HCT116 (cell line): ENCODE data around the gene FAM114A1. TPM values are rescaled to one million over a fixed set of nuclear protein-coding genes. Genes with fewer than 3 reads are reported as not detected.

Experiments
- ATAC-seq: fragments of 200-7000 bp; cut with Tn5 transposase; 2 replicates; pipeline ENCODE4 v1.9.1; 2020; ENCODE audit warnings: mild to moderate bottlenecking, moderate library complexity
- BruUV-seq: library from RNA; stranded (reverse); fragments of 400-500 nt; replicated peaks from 2 replicates; lab custom pipeline; 2021; lab: Mats Ljungman, UMichigan
- CTCF ChIA-PET: fragments of 300-600 bp; sonication (Branson Sonifier 250); formaldehyde crosslinking; loops from one replicate; lab custom pipeline; 2021; ENCODE audit warnings: antibody characterized with exemption; lab: Charles Lee
- POLR2A ChIA-PET: fragments of 300-600, 350-600 bp; sonication (Branson Sonifier 250); formaldehyde crosslinking; loops from one replicate; lab custom pipeline; 2021; ENCODE audit warnings: antibody characterized with exemption; lab: Charles Lee
- RAD21 ChIA-PET, 2 experiments: fragments of 300-600 bp; sonication (Branson Sonifier 250); formaldehyde crosslinking; loops; one replicate each; lab custom pipeline; 2023; ENCODE audit warnings: low total read pairs in 2 of 2; ENCODE audit not compliant: uncharacterized antibody in 2 of 2, unreplicated experiment in 2 of 2, low non-redundant PET in 1 of 2; lab: Charles Lee
- DNase-seq: peaks from one replicate; pipeline ENCODE4 v3.0.0-alpha.2; 2010; ENCODE audit warnings: low read depth, low spot score
- H2AFZ ChIP-seq: fragments of 200-600 bp; shearing (Covaris generic), sonication (generic); 2 replicates; pipeline ENCODE4 v1.6.1; 2017; ENCODE audit warnings: low read depth, mixed run types, mixed read lengths, antibody characterized with exemption, low read length; ENCODE audit not compliant: poor library complexity, severe bottlenecking
- H3K27ac ChIP-seq: 2 replicates; pipeline ENCODE4 v1.5.1; 2012; ENCODE audit warnings: low read depth, low read length
- H3K27me3 ChIP-seq: fragments of 200-600 bp; sonication (generic); 2 replicates; pipeline ENCODE4 v1.6.1; 2016; ENCODE audit warnings: mixed run types, low read length, mixed read lengths; ENCODE audit not compliant: insufficient read depth
- H3K36me3 ChIP-seq, 2 experiments: fragments of 200-500 bp in 1 of 2; fragments of 200-600 bp in 1 of 2; sonication (Bioruptor generic) in 1 of 2; sonication (generic) in 1 of 2; 2 replicates each; pipeline versions ENCODE4 v1.5.1 to v1.6.1; 2014 to 2016; ENCODE audit warnings: low read length in 2 of 2, inconsistent platforms in 1 of 2, mixed read lengths in 1 of 2, mixed run types in 1 of 2; ENCODE audit not compliant: insufficient read depth in 2 of 2, control insufficient read depth in 1 of 2
- H3K4me1 ChIP-seq, 2 experiments: fragments of 200-600 bp in 1 of 2; sonication (generic) in 1 of 2; 2 replicates each; pipeline versions ENCODE4 v1.5.1 to v1.6.1; 2012 to 2017; ENCODE audit warnings: low read length in 2 of 2, inconsistent platforms in 1 of 2, mild to moderate bottlenecking in 1 of 2, mixed read lengths in 1 of 2, mixed run types in 1 of 2, moderate library complexity in 1 of 2; ENCODE audit not compliant: insufficient read depth in 2 of 2, control insufficient read depth in 1 of 2
- H3K4me2 ChIP-seq: fragments of 200-600 bp; sonication (generic); 2 replicates; pipeline ENCODE4 v1.6.1; 2017; ENCODE audit warnings: mixed run types, low read length, mixed read lengths
- H3K4me3 ChIP-seq, 2 experiments: fragments of 200-600 bp in 1 of 2; sonication (generic) in 1 of 2; replicated peaks in 1 of 2; 2 replicates each; pipeline ENCODE4 v1.5.1; 2011 to 2016; ENCODE audit warnings: low read length in 2 of 2, control low read depth in 1 of 2, low read depth in 1 of 2, mild to moderate bottlenecking in 1 of 2, mixed read lengths in 1 of 2, mixed run types in 1 of 2
- H3K79me2 ChIP-seq: fragments of 200-600 bp; sonication (generic); 2 replicates; pipeline ENCODE4 v1.6.1; 2017; ENCODE audit warnings: mild to moderate bottlenecking, mixed run types, low read length, moderate library complexity, mixed read lengths; ENCODE audit not compliant: insufficient read depth
- H3K9ac ChIP-seq: fragments of 200-600 bp; sonication (generic); 2 replicates; pipeline ENCODE4 v1.6.1; 2016; ENCODE audit warnings: low read length, mixed read lengths
- H3K9me2 ChIP-seq: fragments of 200-600 bp; sonication (generic), shearing (Covaris generic); 2 replicates; pipeline ENCODE4 v1.6.1; 2017; ENCODE audit warnings: mixed run types, mild to moderate bottlenecking, moderate library complexity; ENCODE audit not compliant: insufficient read depth
- H3K9me3 ChIP-seq, 2 experiments: fragments of 200-500 bp in 1 of 2; fragments of 200-600 bp in 1 of 2; sonication (Bioruptor generic) in 1 of 2; sonication (generic) in 1 of 2; 2 replicates each; pipeline ENCODE4 v1.6.1; 2014 to 2017; ENCODE audit warnings: low read length in 2 of 2, mixed read lengths in 2 of 2, inconsistent platforms in 1 of 2, low read depth in 1 of 2, mild to moderate bottlenecking in 1 of 2, mixed run types in 1 of 2, moderate library complexity in 1 of 2; ENCODE audit not compliant: control insufficient read depth in 1 of 2, insufficient read depth in 1 of 2
- H4K20me1 ChIP-seq: fragments of 200-600 bp; sonication (generic), shearing (Covaris generic); 2 replicates; pipeline ENCODE4 v1.6.1; 2017; ENCODE audit warnings: mixed run types, mild to moderate bottlenecking, moderate library complexity; ENCODE audit not compliant: insufficient read depth
- EGR1 ChIP-seq: IDR thresholded peaks from 2 replicates; pipeline ENCODE4 v1.6.1; 2012; ENCODE audit warnings: low read depth
- MAX ChIP-seq: IDR thresholded peaks from 2 replicates; pipeline ENCODE4 v1.6.1; 2012
- POLR2A ChIP-seq: IDR thresholded peaks from 2 replicates; pipeline ENCODE4 v1.7.0; 2011; ENCODE audit warnings: borderline replicate concordance; ENCODE audit not compliant: insufficient read depth, insufficient read length; ENCODE audit errors: extremely low read depth
- REST ChIP-seq: IDR thresholded peaks from 2 replicates; pipeline ENCODE4 v1.6.1; 2012; ENCODE audit warnings: low read depth
- SP1 ChIP-seq: IDR thresholded peaks from 2 replicates; pipeline ENCODE4 v1.6.1; 2012; ENCODE audit warnings: low read depth
- ZNF274 ChIP-seq: fragments of 200-500 bp; sonication (Bioruptor generic); IDR thresholded peaks from 2 replicates; pipeline ENCODE4 v1.6.1; 2014; ENCODE audit warnings: mild to moderate bottlenecking, low read depth, low read length, inconsistent platforms
- intact Hi-C: fragments of 100-400 bp; cut with micrococcal nuclease; formaldehyde crosslinking; loops from 2 replicates; pipeline ENCODE4 v1.10.0; 2022
- total RNA-seq: library from RNA; stranded (reverse); gene quantifications from one replicate; pipeline ENCODE4 v1.2.1, GENCODE V29; 2021; ENCODE audit not compliant: unreplicated experiment

FAM114A1 gene
- total RNA-seq, 1 experiment from 2014 or later = 35.6 TPM

GRCh38 chr4:38917481-38918025 lies 49.9 kb downstream of the FAM114A1 start (continued):
- TF ChIP-seq REST (no peak), ZNF274 (no peak)

- RAD21 ChIA-PET = no interaction called here
- H3K27ac ChIP-seq = no peak overlapping the region
- H3K4me1 ChIP-seq = no peaks in the 10 kb centered on the region
- POLR2A ChIA-PET = no interaction called here
- CTCF ChIA-PET = no interaction called here
- no peaks in the 10 kb centered on the region for H3K79me2 ChIP-seq
- no peak overlapping the region for H2AFZ ChIP-seq
- H3K9me3 ChIP-seq = no peaks in the 10 kb centered on the region
- TF ChIP-seq EGR1 (no peak), SP1 (no peak), MAX (no peak), POLR2A (no peak)
- ATAC-seq (no peak), DNase-seq (no peak)
- H4K20me1 ChIP-seq = no peaks in the 10 kb centered on the region
- H3K4me3 ChIP-seq = no peak overlapping the region
- no peaks in the 10 kb centered on the region for H3K9me2 ChIP-seq
- no peak overlapping the region for H3K4me2 ChIP-seq
- peaks cover 7 to 9% of the 10 kb centered on the region in 2 experiments; a peak in 2 of 4 replicates for H3K36me3 ChIP-seq
- BruUV-seq = no TSS peak
- no peaks in the 10 kb centered on the region for H3K27me3 ChIP-seq
- intact Hi-C loops = no loop called here
- no peak overlapping the region for H3K9ac ChIP-seq
Observed at GRCh38 chr4:38919494-38919893, 51.9 kb downstream of the FAM114A1 start.
